HG03432 (cell line): ENCODE data around the gene LRRC4C.
"Not testable (repeated sequence)": the region's sequence is repeated elsewhere in the genome, so short reads cannot be mapped to it uniquely, and the experiment has no call there.

Source experiments
- ATAC-seq: cut with Tn5 transposase; IDR thresholded peaks from one replicate; pipeline ENCODE4 v1.9.1; 2021; ENCODE audit warnings: mild to moderate bottlenecking, moderate library complexity; ENCODE audit not compliant: unreplicated experiment

LRRC4C gene

DNA sequence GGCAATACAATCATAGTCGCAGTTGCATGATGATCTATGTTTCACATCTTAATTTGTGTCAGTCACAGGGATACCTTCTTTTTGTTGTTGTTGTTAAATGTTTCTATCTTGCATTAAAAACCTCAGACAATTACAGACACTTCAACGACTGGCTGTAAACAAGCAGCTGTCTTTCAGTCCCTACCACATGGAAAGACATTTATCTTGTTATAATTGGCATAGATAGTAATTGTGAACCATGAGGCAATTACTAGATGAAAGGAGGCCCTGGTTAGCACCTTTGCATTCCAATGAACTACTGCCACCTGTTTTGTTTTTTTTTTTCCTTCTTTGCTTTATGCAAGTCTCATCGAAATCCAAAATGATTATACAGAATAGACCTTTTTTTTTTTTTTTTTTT, 416.8 kb downstream of the LRRC4C start:
- ATAC-seq, result no peak

- peak; percentile 78 for ATAC-seq
These were observed 419.0 kb downstream of the LRRC4C start for GRCh38 chr11:41040474-41040873.

GRCh38 chr11:41039592-41039991, 419.9 kb downstream of the LRRC4C start:
- ATAC-seq, result no peak

- no peak for ATAC-seq
These were observed 427.8 kb downstream of the LRRC4C start for GRCh38 chr11:41031551-41032060.

DNA sequence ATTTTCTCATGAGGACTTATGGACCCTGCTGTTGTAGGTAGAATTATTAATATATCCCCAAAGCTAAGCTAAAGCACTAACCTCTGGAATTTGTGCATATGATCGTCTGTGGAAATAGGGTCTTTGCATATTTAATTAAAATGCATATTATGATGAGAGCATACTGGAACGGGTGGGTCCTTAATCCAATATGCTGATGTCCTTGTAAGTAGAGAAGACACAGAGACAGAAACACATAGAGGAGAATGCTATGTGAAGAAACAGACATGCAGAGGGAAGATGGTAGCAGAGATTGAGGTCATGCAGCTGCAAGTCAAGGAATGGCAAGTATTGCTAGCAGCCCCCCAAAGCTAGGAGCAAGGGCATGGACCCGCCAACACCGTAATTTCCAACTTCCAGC, 439.2 kb downstream of the LRRC4C start:
- ATAC-seq, result no peak

- not testable (repeated sequence) for ATAC-seq
These were observed 439.8 kb downstream of the LRRC4C start for GRCh38 chr11:41019666-41020065.

- ATAC-seq, result no peak
These were observed 441.2 kb downstream of the LRRC4C start for GRCh38 chr11:41018224-41018623.

DNA sequence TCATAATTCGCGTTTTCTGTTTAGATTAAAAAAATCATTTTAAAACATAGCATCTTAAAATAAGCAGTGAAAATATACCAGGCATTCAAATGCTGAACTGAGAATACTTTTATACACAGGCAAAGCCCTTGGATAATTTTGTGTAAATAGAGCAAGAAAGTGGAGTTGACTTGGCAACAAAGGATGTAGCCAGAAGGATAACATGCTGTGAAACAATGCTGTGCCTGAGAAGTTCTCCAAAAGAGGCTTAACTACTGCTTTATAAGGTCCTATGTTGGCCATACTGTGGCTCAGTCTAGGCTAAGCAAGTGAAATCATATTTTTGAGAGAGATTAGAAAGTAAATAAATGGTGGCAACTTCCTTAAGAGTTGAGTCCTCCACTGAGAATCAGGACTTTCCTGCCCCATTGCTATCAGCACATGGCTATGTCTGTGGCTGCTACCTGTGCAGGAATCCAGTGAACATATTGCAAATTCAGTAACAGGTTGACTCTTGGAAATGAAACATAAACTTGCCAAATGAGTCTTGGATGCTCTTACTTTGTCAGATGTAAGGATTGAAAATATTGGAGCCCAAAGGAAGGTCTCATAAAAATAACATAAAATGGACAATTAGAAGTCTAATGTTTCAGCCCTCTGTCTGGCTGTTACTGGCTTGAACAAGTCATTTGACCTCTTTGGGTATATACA, 448.9 kb downstream of the LRRC4C start:
- ATAC-seq, result no peak

- ATAC-seq, result no peak
These were observed 453.5 kb downstream of the LRRC4C start for GRCh38 chr11:41005986-41006385.

- ATAC-seq, result no peak
These were observed 455.8 kb downstream of the LRRC4C start for GRCh38 chr11:41003339-41004282.

DNA sequence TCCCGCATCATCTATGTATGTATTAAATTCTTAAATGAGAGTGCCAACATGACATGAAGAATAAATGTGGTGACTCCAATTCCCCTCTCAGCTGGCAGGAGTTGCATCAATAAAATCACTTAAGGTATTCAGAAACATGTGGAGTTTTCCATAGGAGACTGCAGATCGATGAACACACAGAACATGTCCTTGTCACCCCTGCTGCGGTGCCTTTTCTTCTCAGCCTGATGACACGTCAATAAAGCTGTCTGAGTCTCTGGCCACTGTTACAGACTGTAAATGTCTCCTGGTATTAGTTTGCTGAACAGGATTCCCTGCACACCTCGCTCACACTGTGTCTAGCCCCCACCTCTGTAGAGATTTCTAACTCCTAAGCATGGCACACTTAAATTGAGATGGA, 460.5 kb downstream of the LRRC4C start:
- no peak for ATAC-seq

DNA sequence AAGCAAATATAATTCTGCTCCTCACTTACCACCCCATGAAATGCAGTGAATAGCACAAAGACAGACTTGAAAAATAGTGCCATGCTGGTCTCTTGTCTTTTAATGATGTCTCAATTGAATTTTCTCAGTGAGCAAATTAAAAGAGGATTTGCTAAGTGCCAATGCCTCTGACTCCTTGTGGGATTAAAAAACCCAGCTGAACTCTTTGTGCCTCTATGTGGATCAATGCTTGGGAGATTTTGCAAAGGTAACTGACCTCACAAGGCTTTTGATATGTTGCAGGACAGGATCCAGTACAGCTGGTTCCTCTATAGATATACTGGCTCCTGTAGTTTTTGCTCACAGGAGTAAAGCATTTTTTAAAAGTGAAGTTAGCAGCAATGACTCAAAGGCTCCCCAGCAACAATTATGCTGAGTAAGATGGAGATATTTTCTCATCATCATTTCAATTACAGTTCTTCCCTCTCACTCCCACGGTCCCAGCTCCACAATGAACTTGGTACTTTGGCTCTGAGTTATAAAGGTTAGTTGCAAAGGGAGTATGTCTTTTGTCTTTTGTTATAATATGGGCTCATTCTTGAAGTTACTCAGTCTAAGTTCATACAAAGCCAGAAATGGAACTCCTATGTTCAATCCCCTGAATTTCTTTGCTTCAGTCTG, 471.5 kb downstream of the LRRC4C start:
- ATAC-seq, result no peak

DNA sequence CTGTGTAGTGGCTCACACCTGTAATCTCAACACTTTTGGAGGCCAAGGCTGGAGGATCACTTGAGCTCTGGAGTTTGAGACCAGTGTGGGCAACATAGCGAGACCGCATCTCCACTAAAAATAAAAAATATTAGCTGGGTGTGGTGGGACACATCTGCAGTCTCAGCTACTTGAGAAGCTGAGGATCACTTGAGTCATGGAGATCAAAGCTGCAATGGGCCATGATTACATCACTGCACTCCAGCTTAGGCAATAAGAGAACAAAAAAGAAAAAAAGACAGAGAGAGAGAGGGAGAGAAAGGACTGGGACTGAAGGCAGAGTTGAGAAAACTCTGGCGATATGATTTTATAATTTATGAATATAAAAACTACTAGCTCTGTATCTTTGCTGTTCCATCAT, 473.1 kb downstream of the LRRC4C start:
- no peak for ATAC-seq

DNA sequence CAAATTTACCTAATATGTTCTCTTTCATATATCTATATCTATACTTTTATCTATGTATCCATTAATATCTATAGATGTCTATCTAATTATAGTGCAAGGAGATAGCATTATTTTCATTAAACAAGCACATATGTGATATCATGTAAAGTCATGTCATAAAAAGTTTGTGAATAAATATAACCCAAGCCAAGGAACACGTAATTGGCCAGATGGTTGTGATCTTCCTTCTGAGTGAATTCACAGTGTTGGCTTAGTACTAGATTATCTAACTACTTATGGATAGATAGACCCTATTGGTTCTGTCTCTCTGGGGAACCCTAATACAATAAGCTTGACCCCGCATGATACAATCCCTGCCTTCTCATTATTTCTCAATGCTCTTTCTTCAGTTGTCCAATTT, 484.4 kb downstream of the LRRC4C start:
- no peak for ATAC-seq

DNA sequence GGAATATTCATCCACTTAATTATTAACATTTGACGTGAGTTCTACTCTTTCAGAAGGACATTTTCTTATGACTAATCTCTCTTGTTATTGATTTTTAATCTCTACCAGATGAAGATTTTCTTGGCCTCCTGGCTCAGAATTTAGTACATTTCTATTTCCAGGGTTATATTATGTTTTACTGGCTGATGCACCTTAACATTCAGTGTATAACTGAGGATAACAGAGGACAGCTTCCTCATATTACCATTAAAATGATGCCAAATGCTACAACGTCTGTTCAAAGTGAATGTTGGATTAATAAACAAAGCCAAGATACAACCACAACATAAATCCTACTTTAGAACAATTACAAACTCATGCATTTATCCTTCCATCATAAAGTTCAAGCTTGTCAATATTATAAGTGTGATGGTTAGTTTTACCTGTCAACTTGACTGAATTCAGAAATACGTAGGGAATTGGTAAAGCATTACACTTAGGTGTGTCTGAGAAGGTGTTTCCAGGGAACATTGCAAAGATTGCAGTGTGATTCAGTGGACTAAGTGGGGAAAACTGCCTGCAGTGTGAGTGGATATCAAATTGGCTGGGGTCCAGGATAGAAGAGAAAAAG, 485.2 kb downstream of the LRRC4C start:
- ATAC-seq, result no peak

DNA sequence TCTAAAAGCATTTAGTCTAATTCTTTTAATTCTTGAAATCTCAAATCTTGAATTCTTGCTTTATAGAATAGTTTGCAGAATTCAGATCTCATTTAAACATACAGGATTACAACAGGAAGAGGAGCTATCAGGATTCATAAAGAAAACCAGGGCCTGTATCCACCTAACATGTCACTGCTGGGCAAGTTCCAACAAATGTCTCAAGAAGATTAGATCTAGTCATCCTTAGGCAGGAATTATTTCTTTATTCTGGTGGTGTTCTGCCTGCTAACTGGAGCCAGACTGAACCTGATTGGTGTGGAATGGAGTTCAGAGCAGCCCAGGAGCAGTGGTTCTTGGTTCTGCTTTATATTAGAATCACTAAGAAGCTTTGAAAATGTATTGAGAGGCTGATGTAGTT, 500.7 kb downstream of the LRRC4C start:
- no peak for ATAC-seq

GRCh38 chr11:40952479-40952878, 507.0 kb downstream of the LRRC4C start:
- no peak for ATAC-seq

GRCh38 chr11:40938002-40938401, 521.5 kb downstream of the LRRC4C start:
- ATAC-seq, result no peak

GRCh38 chr11:40924915-40925314, 534.5 kb downstream of the LRRC4C start:
- ATAC-seq, result no peak

DNA sequence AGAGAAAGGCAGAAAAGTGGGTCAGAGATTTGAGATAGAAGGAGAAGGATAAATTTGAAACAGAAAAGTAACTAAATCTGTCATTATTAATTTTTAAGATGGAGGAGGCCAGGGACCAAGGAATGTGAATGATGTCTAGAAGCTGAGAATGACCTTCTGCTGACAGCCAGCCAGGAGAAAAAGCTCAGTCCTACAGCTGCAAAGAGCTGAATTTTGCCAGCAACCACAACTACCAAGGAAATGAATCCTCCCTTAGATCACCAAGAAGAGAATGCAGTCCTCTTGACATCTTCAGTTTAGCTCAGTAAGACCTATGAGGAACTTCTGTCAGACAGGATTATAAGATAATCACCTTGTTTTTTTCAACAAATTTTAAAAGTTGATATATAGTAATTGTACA, 538.2 kb downstream of the LRRC4C start:
- no peak for ATAC-seq

- not testable (repeated sequence) for ATAC-seq
These were observed 548.7 kb downstream of the LRRC4C start for GRCh38 chr11:40910774-40911173.
